Measurements from ENCODE around the gene C20orf204.
"Not testable (repeated sequence)": the region's sequence is repeated elsewhere in the genome, so short reads cannot be mapped to it uniquely, and the experiment has no call there.

The C20orf204 gene

GRCh38 chr20:64083378-64083803 lies 47.4 kb downstream of the C20orf204 start:
- DNase-seq (ENCODE audit: low read depth): peak; percentile 28

- no peak for DNase-seq (ENCODE audit: low read depth)
Observed at GRCh38 chr20:64083804-64084684, 48.1 kb downstream of the C20orf204 start, which contains the start of gene LKAAEAR1. LKAAEAR1 (minus strand) TSS chr20:64084398; CDS start chr20:64084219, 179 bp downstream.

DNA sequence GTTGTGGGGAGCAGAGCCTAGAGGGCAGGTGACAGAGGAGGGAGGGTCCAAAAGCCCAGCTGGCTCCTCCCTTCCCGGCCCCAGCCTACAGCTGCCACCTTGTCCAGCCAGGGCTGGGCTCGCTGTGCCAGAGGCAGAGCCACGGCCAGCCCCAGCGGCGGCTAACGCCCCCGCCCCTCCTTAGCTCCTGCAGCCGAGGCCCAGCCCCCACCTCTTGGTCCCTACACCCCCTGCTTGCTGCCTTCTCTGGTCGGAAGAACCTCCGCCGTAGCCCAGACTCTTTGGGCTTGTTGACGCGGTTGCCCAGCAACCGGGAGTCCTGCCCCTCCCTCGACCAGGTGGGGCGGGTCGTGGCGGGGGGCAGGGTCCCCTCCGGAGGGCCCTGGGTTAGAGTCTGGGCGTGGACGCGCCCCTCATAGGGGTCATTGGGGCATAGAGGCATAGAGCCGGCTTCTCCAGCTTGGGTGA lies 48.7 kb downstream of the C20orf204 start:
- no peak for DNase-seq (ENCODE audit: low read depth)

- no peak for DNase-seq (ENCODE audit: low read depth)
Observed at GRCh38 chr20:64086801-64087200, 50.8 kb downstream of the C20orf204 start.

DNA sequence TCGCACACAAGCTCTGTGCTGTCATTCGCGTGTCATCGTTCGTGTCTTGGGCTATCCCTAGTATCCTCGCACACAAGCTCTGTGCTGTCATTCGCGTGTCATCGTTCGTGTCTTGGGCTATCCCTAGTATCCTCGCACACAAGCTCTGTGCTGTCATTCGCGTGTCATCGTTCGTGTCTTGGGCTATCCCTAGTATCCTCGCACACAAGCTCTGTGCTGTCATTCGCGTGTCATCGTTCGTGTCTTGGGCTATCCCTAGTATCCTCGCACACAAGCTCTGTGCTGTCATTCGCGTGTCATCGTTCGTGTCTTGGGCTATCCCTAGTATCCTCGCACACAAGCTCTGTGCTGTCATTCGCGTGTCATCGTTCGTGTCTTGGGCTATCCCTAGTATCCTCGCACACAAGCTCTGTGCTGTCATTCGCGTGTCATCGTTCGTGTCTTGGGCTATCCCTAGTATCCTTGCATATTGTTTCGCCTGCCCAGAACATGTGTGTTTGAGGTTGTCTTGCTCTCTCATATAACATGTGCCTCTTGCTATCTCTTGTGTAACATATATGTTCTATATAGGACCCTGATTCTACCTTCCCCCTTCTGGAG lies 51.3 kb downstream of the C20orf204 start:
- DNase-seq (ENCODE audit: low read depth): not testable (repeated sequence)

DNA sequence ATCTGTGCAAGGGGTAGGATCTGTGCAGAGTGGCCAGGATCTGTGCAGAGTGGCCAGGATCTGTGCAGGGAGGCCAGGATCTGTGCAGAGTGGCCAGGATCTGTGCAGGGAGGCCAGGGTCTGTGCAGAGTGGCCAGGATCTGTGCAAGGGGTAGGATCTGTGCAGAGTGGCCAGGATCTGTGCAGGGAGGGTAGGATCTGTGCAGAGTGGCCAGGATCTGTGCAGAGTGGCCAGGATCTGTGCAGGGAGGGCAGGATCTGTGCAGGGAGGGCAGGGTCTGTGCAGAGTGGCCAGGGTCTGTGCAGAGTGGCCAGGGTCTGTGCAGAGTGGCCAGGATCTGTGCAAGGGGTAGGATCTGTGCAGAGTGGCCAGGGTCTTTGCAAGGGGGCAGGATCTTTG lies 52.6 kb downstream of the C20orf204 start:
- DNase-seq (ENCODE audit: low read depth): not testable (repeated sequence)
